GM23248 (cell line): ENCODE data around the gene GRID2.

Source experiments
- EZH2 ChIP-seq: fragments of 200-600 bp; sonication (generic); IDR thresholded peaks from 2 replicates; pipeline ENCODE4 v1.6.1; 2018; ENCODE audit warnings: antibody characterized with exemption, mild to moderate bottlenecking; ENCODE audit not compliant: insufficient read depth, poor library complexity, severe bottlenecking
- EZH2phosphoT487 ChIP-seq: fragments of 200-600 bp; sonication (generic); IDR thresholded peaks from 2 replicates; pipeline ENCODE4 v1.6.1; 2018; ENCODE audit warnings: antibody characterized with exemption, moderate library complexity, mild to moderate bottlenecking, low read depth; ENCODE audit not compliant: insufficient read depth

DNA sequence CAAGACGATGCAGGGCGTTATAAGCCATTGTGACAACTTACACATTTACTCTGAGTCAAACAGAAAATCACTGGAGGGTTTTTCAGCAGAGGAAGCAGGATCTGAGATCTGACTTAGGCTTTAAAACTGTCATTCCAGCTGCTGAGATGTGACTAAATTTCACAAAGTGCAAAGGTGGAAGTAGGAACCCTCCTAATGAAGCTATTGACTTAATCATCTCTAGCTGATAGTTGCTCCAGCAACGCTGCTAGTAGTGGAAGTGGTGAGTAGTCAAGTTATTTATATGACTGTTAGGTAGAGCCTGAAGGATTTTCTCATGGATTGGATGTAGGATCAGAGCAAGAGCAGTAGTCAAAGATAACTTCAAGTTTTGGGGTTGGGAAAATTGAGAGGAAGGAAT lies 218.6 kb downstream of the GRID2 start:
- TF ChIP-seq EZH2 (no peak), EZH2phosphoT487 (no peak)
